Endothelial cell of umbilical vein (primary cell): Measurements from ENCODE around the gene TEP1.

ENCODE experiments used
- CTCF ChIP-seq, 2 donors: IDR thresholded peaks; 1 replicate in 1 of 2; 2 replicates in 1 of 2; pipeline ENCODE4 v1.5.1; 2011; ENCODE audit warnings: low read length in 2 of 2, mild to moderate bottlenecking in 2 of 2, moderate library complexity in 2 of 2, control low read depth in 1 of 2, inconsistent platforms in 1 of 2, low read depth in 1 of 2; ENCODE audit not compliant: insufficient read depth in 1 of 2; ENCODE audit errors: extremely low read depth in 1 of 2
- EZH2 ChIP-seq: IDR thresholded peaks from 2 replicates; pipeline ENCODE4 v1.6.1; 2012; ENCODE audit warnings: borderline replicate concordance, low read depth, mild to moderate bottlenecking, moderate library complexity, low read length, inconsistent platforms; ENCODE audit not compliant: severe bottlenecking
- GATA2 ChIP-seq: IDR thresholded peaks from 2 replicates; pipeline ENCODE4 v1.7.0; 2011; ENCODE audit warnings: low read depth, mild to moderate bottlenecking, moderate library complexity, mixed read lengths, low read length; ENCODE audit not compliant: insufficient read length, insufficient read depth
- POLR2A ChIP-seq: IDR thresholded peaks from 2 replicates; pipeline ENCODE4 v1.6.1; 2012; ENCODE audit warnings: low read depth, mild to moderate bottlenecking, control low read depth, low read length
- POLR2AphosphoS5 ChIP-seq: IDR thresholded peaks from 2 replicates; pipeline ENCODE4 v1.6.1; 2012; ENCODE audit warnings: low read depth, mild to moderate bottlenecking, control low read depth, low read length, moderate library complexity; ENCODE audit not compliant: insufficient read depth

DNA sequence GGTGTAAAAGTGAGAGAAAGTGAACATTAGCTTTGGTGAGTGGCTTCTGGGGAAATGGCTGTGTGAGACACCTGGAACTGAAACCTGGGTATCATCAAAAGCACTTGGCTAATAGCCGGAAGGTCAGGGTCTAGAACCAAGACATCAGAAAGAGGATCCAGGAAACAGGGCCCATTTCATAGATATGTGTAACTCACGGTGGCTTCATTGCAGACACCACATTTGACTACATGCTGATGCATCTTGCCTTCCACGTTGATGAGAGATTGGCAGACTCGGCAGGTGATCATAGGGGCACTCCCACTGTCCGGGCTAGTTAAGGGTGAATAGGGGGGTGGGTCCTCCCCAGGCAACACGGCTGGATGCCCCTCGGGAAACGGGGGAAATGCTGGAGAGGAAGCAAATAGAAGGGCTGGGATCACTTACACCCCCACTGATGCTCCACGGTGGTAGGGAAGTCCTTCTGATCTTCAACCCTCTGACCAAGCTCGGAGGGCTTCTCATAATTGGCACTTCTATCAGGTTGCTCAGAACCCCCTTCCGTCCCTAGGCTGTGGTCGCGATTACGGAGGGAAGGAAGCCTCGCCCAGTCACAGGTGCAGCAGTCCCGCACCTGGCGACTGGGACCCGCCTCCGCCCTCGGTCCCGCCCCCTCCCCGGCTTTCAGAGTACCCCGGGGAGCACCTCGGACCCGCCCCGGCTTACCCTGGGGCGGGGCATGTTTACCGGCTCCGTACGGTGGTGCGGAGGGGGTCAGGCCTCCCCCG lies 47.3 kb upstream of the TEP1 start:
- TF ChIP-seq CTCF (IDR thresholded peaks at IDR 0.05; ENCODE audit: extremely low read depth in 1 of 2, insufficient read depth in 1 of 2, low read depth in 1 of 2, low read length in 2 of 2) (no peak), POLR2A (no peak), GATA2 (no peak), EZH2 (no peak), POLR2AphosphoS5 (no peak)
